SK-N-SH (cell line): ENCODE measurements around the gene SIN3A.
"Not testable (repeated sequence)": the region's sequence is repeated elsewhere in the genome, so short reads cannot be mapped to it uniquely, and the experiment has no call there.

Experiments used
- CTCF ChIP-seq: fragments of 200-600 bp; sonication (generic); IDR thresholded peaks from 2 replicates; pipeline ENCODE4 v1.6.1; 2017; ENCODE audit warnings: antibody characterized with exemption, mild to moderate bottlenecking, moderate library complexity
- EP300 ChIP-seq, 2 experiments: IDR thresholded peaks; 2 replicates each; pipeline versions ENCODE4 v1.4.0 to v1.6.1; 2012; ENCODE audit warnings: borderline replicate concordance in 1 of 2, low read depth in 1 of 2, low read length in 1 of 2
- EZH2phosphoT487 ChIP-seq: fragments of 200-600 bp; sonication (generic); IDR thresholded peaks from 2 replicates; pipeline ENCODE4 v1.6.1; 2017; ENCODE audit warnings: low read depth, mixed run types, mild to moderate bottlenecking, antibody characterized with exemption, moderate library complexity, borderline replicate concordance
- GABPA ChIP-seq: IDR thresholded peaks from 2 replicates; pipeline ENCODE4 v1.4.0; 2012; ENCODE audit warnings: low read depth, mild to moderate bottlenecking
- PBX3 ChIP-seq: IDR thresholded peaks from 2 replicates; pipeline ENCODE4; 2012
- POLR2AphosphoS5 ChIP-seq: IDR thresholded peaks from 2 replicates; pipeline ENCODE4 v1.6.1; 2012; ENCODE audit warnings: low read depth, low read length
- RAD21 ChIP-seq: IDR thresholded peaks from 2 replicates; pipeline ENCODE4 v1.6.1; 2012; ENCODE audit warnings: mild to moderate bottlenecking, low read length
- SIN3A ChIP-seq: IDR thresholded peaks from 2 replicates; pipeline ENCODE4 v1.6.1; 2012; ENCODE audit warnings: low read depth, mild to moderate bottlenecking, low read length, moderate library complexity, borderline replicate concordance
- SMC3 ChIP-seq: IDR thresholded peaks from 2 replicates; pipeline ENCODE4 v1.6.1; 2012; ENCODE audit warnings: low read depth, low read length, improper control_type of control experiment
- TCF12 ChIP-seq: IDR thresholded peaks from 2 replicates; pipeline ENCODE4 v1.4.0; 2012
- ZBTB33 ChIP-seq: IDR thresholded peaks from 2 replicates; pipeline ENCODE4 v1.4.0; 2012; ENCODE audit warnings: low read depth, borderline replicate concordance
- TF ChIP-seq, protein P1 (sequence below): IDR thresholded peaks from 2 replicates; pipeline ENCODE4 v1.6.1; 2012; ENCODE audit warnings: mild to moderate bottlenecking, low read depth, low read length, moderate library complexity
- TF ChIP-seq, protein P2 (sequence below): IDR thresholded peaks from 2 replicates; pipeline ENCODE4 v1.4.0; 2012; ENCODE audit warnings: low read depth

DNA sequence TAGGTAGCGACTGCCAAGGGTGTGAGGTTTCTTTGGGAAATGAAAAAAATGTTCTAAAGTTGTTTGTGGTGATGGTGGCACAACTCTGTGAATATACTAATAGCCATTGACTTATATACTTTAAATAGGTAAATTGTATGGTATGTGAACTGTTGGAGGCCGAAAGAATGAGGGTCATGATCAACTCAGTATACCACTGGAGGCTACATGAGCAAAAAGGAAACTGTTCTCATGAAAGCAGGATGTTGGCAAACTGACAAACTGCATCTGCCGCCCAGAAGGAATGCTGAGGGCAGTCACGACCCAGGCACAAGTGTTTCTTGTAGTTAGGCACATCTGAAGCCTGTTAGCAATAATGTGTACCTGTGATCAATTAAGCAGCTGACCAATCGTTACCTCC is 32.1 kb upstream of the SIN3A start:
- TF ChIP-seq CTCF; EZH2phosphoT487; GABPA; SMC3; RAD21; ZBTB33; EP300 (IDR thresholded peaks at IDR 0.05; ENCODE audit: borderline replicate concordance in 1 of 2, low read depth in 1 of 2, low read length in 1 of 2); PBX3; TCF12; SIN3A; POLR2AphosphoS5: not testable (repeated sequence)
- TF ChIP-seq, protein P1, sequence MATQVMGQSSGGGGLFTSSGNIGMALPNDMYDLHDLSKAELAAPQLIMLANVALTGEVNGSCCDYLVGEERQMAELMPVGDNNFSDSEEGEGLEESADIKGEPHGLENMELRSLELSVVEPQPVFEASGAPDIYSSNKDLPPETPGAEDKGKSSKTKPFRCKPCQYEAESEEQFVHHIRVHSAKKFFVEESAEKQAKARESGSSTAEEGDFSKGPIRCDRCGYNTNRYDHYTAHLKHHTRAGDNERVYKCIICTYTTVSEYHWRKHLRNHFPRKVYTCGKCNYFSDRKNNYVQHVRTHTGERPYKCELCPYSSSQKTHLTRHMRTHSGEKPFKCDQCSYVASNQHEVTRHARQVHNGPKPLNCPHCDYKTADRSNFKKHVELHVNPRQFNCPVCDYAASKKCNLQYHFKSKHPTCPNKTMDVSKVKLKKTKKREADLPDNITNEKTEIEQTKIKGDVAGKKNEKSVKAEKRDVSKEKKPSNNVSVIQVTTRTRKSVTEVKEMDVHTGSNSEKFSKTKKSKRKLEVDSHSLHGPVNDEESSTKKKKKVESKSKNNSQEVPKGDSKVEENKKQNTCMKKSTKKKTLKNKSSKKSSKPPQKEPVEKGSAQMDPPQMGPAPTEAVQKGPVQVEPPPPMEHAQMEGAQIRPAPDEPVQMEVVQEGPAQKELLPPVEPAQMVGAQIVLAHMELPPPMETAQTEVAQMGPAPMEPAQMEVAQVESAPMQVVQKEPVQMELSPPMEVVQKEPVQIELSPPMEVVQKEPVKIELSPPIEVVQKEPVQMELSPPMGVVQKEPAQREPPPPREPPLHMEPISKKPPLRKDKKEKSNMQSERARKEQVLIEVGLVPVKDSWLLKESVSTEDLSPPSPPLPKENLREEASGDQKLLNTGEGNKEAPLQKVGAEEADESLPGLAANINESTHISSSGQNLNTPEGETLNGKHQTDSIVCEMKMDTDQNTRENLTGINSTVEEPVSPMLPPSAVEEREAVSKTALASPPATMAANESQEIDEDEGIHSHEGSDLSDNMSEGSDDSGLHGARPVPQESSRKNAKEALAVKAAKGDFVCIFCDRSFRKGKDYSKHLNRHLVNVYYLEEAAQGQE = not testable (repeated sequence)
- TF ChIP-seq, protein P2, sequence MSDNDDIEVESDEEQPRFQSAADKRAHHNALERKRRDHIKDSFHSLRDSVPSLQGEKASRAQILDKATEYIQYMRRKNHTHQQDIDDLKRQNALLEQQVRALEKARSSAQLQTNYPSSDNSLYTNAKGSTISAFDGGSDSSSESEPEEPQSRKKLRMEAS = not testable (repeated sequence)
